Measurements from ENCODE around the gene LRCH1. TPM values are rescaled to one million over a fixed set of nuclear protein-coding genes. Genes with fewer than 3 reads are reported as not detected.

LRCH1 gene
- total RNA-seq, 1 donor: 6.9 TPM

- Histone ChIP-seq H3K36me3 (ENCODE audit: insufficient read depth, low read length) (no peaks in the 10 kb centered on the region), H3K4me1 (ENCODE audit: insufficient read depth, low read length) (peaks cover 7% of the 10 kb centered on the region), H2AFZ (ENCODE audit: low read length) (no peak overlapping the region), H3K79me2 (ENCODE audit: insufficient read depth, low read length) (peaks cover 96% of the 10 kb centered on the region), H3K4me3 (ENCODE audit: insufficient read depth, low read length) (no peak overlapping the region), H3K4me2 (ENCODE audit: insufficient read depth, low read length) (no peak overlapping the region), H4K20me1 (ENCODE audit: insufficient read depth, low read length) (peaks cover 37% of the 10 kb centered on the region), H3K27me3 (ENCODE audit: insufficient read depth, low read length) (no peaks in the 10 kb centered on the region), H3K27ac (ENCODE audit: low read depth, low read length) (no peak overlapping the region), H3K9me3 (ENCODE audit: low read depth, low read length) (no peaks in the 10 kb centered on the region)
- DNase-seq (ENCODE audit: insufficient read length, low spot score, missing footprints): no peak
- TF ChIP-seq CTCF (IDR thresholded peaks at IDR 0.05; ENCODE audit: extremely low read depth, low read depth, low read length): no peak
Measured at GRCh38 chr13:46561286-46561685, 8.3 kb downstream of the LRCH1 start.

GRCh38 chr13:46561691-46562090, 8.7 kb downstream of the LRCH1 start:
- no peak for TF ChIP-seq CTCF (IDR thresholded peaks at IDR 0.05; ENCODE audit: extremely low read depth, low read depth, low read length)
- Histone ChIP-seq H3K27me3 (ENCODE audit: insufficient read depth, low read length) (no peaks in the 10 kb centered on the region), H4K20me1 (ENCODE audit: insufficient read depth, low read length) (peaks cover 39% of the 10 kb centered on the region), H3K79me2 (ENCODE audit: insufficient read depth, low read length) (peaks cover 96% of the 10 kb centered on the region), H3K4me2 (ENCODE audit: insufficient read depth, low read length) (no peak overlapping the region), H3K4me3 (ENCODE audit: insufficient read depth, low read length) (no peak overlapping the region), H3K9me3 (ENCODE audit: low read depth, low read length) (no peaks in the 10 kb centered on the region), H3K36me3 (ENCODE audit: insufficient read depth, low read length) (no peaks in the 10 kb centered on the region), H2AFZ (ENCODE audit: low read length) (no peak overlapping the region), H3K4me1 (ENCODE audit: insufficient read depth, low read length) (peaks cover 7% of the 10 kb centered on the region), H3K27ac (ENCODE audit: low read depth, low read length) (no peak overlapping the region)
- DNase-seq (ENCODE audit: insufficient read length, low spot score, missing footprints): no peak

GRCh38 chr13:46562152-46562551, 9.2 kb downstream of the LRCH1 start:
- peaks cover 95% of the 10 kb centered on the region for H3K79me2 ChIP-seq (ENCODE audit: insufficient read depth, low read length)
- no peak for TF ChIP-seq CTCF (IDR thresholded peaks at IDR 0.05; ENCODE audit: extremely low read depth, low read depth, low read length)
- no peak for DNase-seq (ENCODE audit: insufficient read length, low spot score, missing footprints)
- no peak overlapping the region for H2AFZ ChIP-seq (ENCODE audit: low read length)
- no peaks in the 10 kb centered on the region for H3K9me3 ChIP-seq (ENCODE audit: low read depth, low read length)
- no peaks in the 10 kb centered on the region for H3K36me3 ChIP-seq (ENCODE audit: insufficient read depth, low read length)
- H4K20me1 ChIP-seq (ENCODE audit: insufficient read depth, low read length): peaks cover 39% of the 10 kb centered on the region
- H3K4me1 ChIP-seq (ENCODE audit: insufficient read depth, low read length): peaks cover 7% of the 10 kb centered on the region
- no peak overlapping the region for H3K27ac ChIP-seq (ENCODE audit: low read depth, low read length)
- H3K4me2 ChIP-seq (ENCODE audit: insufficient read depth, low read length): no peak overlapping the region
- H3K27me3 ChIP-seq (ENCODE audit: insufficient read depth, low read length): no peaks in the 10 kb centered on the region
- no peak overlapping the region for H3K4me3 ChIP-seq (ENCODE audit: insufficient read depth, low read length)

GRCh38 chr13:46562581-46562980, 9.6 kb downstream of the LRCH1 start:
- Histone ChIP-seq H3K36me3 (ENCODE audit: insufficient read depth, low read length) (no peaks in the 10 kb centered on the region), H3K27ac (ENCODE audit: low read depth, low read length) (no peak overlapping the region), H3K27me3 (ENCODE audit: insufficient read depth, low read length) (no peaks in the 10 kb centered on the region), H3K4me2 (ENCODE audit: insufficient read depth, low read length) (no peak overlapping the region), H3K9me3 (ENCODE audit: low read depth, low read length) (no peaks in the 10 kb centered on the region), H3K4me1 (ENCODE audit: insufficient read depth, low read length) (peaks cover 7% of the 10 kb centered on the region), H3K4me3 (ENCODE audit: insufficient read depth, low read length) (no peak overlapping the region), H3K79me2 (ENCODE audit: insufficient read depth, low read length) (peaks cover 95% of the 10 kb centered on the region), H2AFZ (ENCODE audit: low read length) (no peak overlapping the region), H4K20me1 (ENCODE audit: insufficient read depth, low read length) (peaks cover 40% of the 10 kb centered on the region)
- TF ChIP-seq CTCF (IDR thresholded peaks at IDR 0.05; ENCODE audit: extremely low read depth, low read depth, low read length): no peak
- no peak for DNase-seq (ENCODE audit: insufficient read length, low spot score, missing footprints)
